H7 (cell line): ENCODE results near the gene ASCC2. TPM values are rescaled to one million over a fixed set of nuclear protein-coding genes. Genes with fewer than 3 reads are reported as not detected.
"Not testable (repeated sequence)": the region's sequence is repeated elsewhere in the genome, so short reads cannot be mapped to it uniquely, and the experiment has no call there.

Experiments used
- DNase-seq: peaks from one replicate; pipeline ENCODE4 v3.0.0; 2012
- H3K27me3 ChIP-seq: 2 replicates; pipeline ENCODE4 v1.6.0; 2011; ENCODE audit warnings: mild to moderate bottlenecking, low read length; ENCODE audit not compliant: control insufficient read depth, insufficient read depth
- H3K36me3 ChIP-seq: replicated peaks from 2 replicates; pipeline ENCODE4 v1.5.1; 2011; ENCODE audit warnings: low read length; ENCODE audit not compliant: control insufficient read depth, insufficient read depth
- H3K4me3 ChIP-seq: 2 replicates; pipeline ENCODE4 v1.5.1; 2011; ENCODE audit warnings: low read depth, mild to moderate bottlenecking, control low read depth, low read length, moderate library complexity; ENCODE audit not compliant: insufficient read depth
- total RNA-seq: library from RNA; depleted of rRNA; stranded (reverse); fragments of >200 nt; shearing (Covaris generic); gene quantifications from 2 replicates; pipeline ENCODE4 v1.2.3, GENCODE V29; 2014

The ASCC2 gene
- total RNA-seq, 1 experiment from 2014 or later = 26.7 TPM

- H3K4me3 ChIP-seq = no peak overlapping the region
- no peaks in the 10 kb centered on the region for H3K36me3 ChIP-seq
- DNase-seq = no peak
- no peaks in the 10 kb centered on the region for H3K27me3 ChIP-seq
These were observed 32.5 kb upstream of the ASCC2 start for GRCh38 chr22:29870574-29870973.

GRCh38 chr22:29867851-29868250 is 29.8 kb upstream of the ASCC2 start:
- H3K36me3 ChIP-seq = no peaks in the 10 kb centered on the region
- DNase-seq = no peak
- no peak overlapping the region for H3K4me3 ChIP-seq
- H3K27me3 ChIP-seq = no peaks in the 10 kb centered on the region

DNA sequence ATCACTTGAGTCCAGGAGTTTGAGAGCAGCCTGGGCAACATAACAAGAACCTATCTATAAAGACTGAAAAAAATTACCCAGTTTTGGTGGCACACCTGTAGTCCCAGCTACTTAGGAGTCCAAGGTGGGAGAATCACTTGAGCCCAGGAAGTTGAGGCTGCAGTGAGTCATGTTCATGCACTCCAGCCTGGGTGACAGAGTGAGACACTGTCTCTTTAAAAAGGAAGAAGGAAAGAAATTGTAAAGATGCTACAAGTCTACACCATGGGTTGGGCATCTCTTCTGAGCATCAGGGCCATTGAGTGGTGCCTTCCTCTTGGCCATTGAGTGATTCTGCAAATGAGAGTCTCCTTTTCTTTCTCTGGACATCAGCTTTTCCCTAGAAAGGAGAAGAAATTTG is 29.2 kb upstream of the ASCC2 start:
- Histone ChIP-seq H3K36me3 (no peaks in the 10 kb centered on the region), H3K4me3 (no peak overlapping the region), H3K27me3 (no peaks in the 10 kb centered on the region)
- no peak for DNase-seq

DNA sequence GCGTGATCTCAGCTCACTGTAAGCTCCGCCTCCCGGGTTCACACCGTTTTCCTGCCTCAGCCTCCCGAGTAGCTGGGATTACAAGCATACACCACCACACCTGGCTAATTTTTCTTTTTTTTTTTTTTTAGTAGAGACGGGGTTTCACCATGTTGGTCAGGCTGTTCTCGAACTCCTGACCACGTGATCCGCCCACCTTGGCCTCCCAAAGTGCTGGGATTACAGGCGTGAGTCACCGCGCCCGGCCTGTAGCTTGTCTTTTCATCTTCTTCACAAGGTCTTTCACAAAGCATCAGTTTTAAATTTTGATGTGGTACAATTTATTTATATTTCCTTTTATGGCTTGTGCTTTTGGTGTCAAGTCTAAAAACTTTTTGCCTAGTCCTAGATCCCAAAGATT is 27.5 kb upstream of the ASCC2 start:
- not testable (repeated sequence) for H3K36me3 ChIP-seq, H3K27me3 ChIP-seq, H3K4me3 ChIP-seq, DNase-seq

DNA sequence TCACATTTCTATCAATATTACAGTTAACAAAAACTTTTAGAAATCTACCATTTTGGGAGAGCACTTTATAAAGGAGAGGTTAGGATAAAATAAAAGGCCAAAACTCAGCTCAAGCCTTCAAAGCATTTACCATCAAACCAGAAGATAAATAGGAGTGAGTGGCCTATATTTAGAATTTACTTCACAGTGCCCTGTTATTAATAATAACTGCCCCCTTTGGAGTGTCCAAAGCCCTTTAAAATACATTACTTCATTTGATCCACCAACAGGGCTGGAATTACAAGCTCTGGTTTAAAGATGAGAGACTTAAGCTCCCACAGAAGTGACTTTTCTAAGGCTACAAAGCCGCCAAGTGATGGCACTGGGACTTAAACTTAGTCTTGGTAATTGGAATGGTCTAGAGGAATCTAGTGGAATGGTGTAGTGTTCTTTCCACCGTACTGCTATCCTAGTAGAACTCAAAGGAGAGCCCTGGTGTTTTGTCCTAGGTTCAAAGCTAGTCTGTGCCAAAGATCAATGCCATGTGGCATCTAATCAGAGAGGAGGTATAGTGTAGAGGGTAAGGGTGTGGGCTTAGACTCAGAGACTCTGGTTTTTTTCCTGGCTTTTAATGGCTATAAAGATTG is 23.7 kb upstream of the ASCC2 start:
- no peak for DNase-seq
- Histone ChIP-seq H3K27me3 (no peaks in the 10 kb centered on the region), H3K4me3 (no peak overlapping the region), H3K36me3 (no peaks in the 10 kb centered on the region)

GRCh38 chr22:29860006-29860766 is 22.1 kb upstream of the ASCC2 start:
- H3K27me3 ChIP-seq = no peaks in the 10 kb centered on the region
- no peak overlapping the region for H3K4me3 ChIP-seq
- no peaks in the 10 kb centered on the region for H3K36me3 ChIP-seq
- DNase-seq = no peak

GRCh38 chr22:29859030-29859429 is 21.0 kb upstream of the ASCC2 start:
- H3K4me3 ChIP-seq, DNase-seq, H3K27me3 ChIP-seq, H3K36me3 ChIP-seq: not testable (repeated sequence)

- no peak for DNase-seq
- no peak overlapping the region for H3K4me3 ChIP-seq
These were observed 18.4 kb upstream of the ASCC2 start for GRCh38 chr22:29856496-29856895.

GRCh38 chr22:29855611-29856181 is 17.6 kb upstream of the ASCC2 start:
- Histone ChIP-seq H3K36me3 (no peaks in the 10 kb centered on the region), H3K27me3 (no peaks in the 10 kb centered on the region), H3K4me3 (no peak overlapping the region)
- DNase-seq = no peak

More at GRCh38 chr22:29856496-29856895, 18.4 kb upstream of the ASCC2 start:
- Histone ChIP-seq H3K27me3 (no peaks in the 10 kb centered on the region), H3K36me3 (no peaks in the 10 kb centered on the region)

- Histone ChIP-seq H3K27me3 (no peaks in the 10 kb centered on the region), H3K36me3 (no peaks in the 10 kb centered on the region), H3K4me3 (no peak overlapping the region)
- DNase-seq = no peak
These were observed 16.4 kb upstream of the ASCC2 start for GRCh38 chr22:29854432-29854831.

- H3K36me3 ChIP-seq = no peaks in the 10 kb centered on the region
- no peak for DNase-seq
- no peaks in the 10 kb centered on the region for H3K27me3 ChIP-seq
- H3K4me3 ChIP-seq = no peak overlapping the region
These were observed 10.0 kb upstream of the ASCC2 start for GRCh38 chr22:29848111-29848510.

DNA sequence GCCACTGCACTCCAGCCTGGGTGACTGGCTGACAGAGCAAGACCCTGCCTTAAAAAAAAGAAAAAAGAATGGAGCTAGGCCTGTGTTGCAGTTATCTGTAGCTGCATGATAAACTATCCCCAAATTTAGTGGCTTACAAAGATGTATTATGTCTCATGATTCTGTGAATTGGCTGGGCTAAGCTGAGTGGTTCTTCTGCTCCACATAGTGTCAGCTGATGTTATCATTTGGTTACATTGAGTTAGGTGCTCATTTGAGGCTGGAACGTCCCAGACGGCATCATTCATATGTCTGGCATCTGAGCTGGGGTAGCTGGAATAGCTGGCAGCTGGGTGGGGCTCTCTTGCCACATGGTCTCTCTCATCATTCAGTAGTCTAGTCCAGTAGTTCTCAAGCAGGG is 8.2 kb upstream of the ASCC2 start:
- Histone ChIP-seq H3K27me3 (no peaks in the 10 kb centered on the region), H3K4me3 (no peak overlapping the region), H3K36me3 (no peaks in the 10 kb centered on the region)
- DNase-seq = no peak

- no peak for DNase-seq
- no peaks in the 10 kb centered on the region for H3K27me3 ChIP-seq
- no peaks in the 10 kb centered on the region for H3K36me3 ChIP-seq
- no peak overlapping the region for H3K4me3 ChIP-seq
These were observed 4.7 kb upstream of the ASCC2 start for GRCh38 chr22:29842740-29843139.

GRCh38 chr22:29842172-29842571 is 4.1 kb upstream of the ASCC2 start:
- Histone ChIP-seq H3K4me3 (no peak overlapping the region), H3K27me3 (no peaks in the 10 kb centered on the region), H3K36me3 (no peaks in the 10 kb centered on the region)
- no peak for DNase-seq

- no peaks in the 10 kb centered on the region for H3K27me3 ChIP-seq
- H3K36me3 ChIP-seq = no peaks in the 10 kb centered on the region
- H3K4me3 ChIP-seq = no peak overlapping the region
- no peak for DNase-seq
These were observed 2.4 kb upstream of the ASCC2 start for GRCh38 chr22:29840498-29840897.
